B cell (primary cell): ENCODE results near the gene MARCHF10.

ENCODE experiments used
- EZH2 ChIP-seq: IDR thresholded peaks from 2 replicates; pipeline ENCODE4 v1.6.1; 2012; ENCODE audit warnings: borderline replicate concordance, low read depth, mild to moderate bottlenecking, moderate library complexity, low read length; ENCODE audit not compliant: insufficient read depth, poor library complexity, severe bottlenecking
- TF ChIP-seq, protein P1 (sequence below): fragments of 200-600 bp; IDR thresholded peaks from one replicate; pipeline ENCODE4 v1.8.0; 2022; ENCODE audit warnings: antibody characterized with exemption, mild to moderate bottlenecking

DNA sequence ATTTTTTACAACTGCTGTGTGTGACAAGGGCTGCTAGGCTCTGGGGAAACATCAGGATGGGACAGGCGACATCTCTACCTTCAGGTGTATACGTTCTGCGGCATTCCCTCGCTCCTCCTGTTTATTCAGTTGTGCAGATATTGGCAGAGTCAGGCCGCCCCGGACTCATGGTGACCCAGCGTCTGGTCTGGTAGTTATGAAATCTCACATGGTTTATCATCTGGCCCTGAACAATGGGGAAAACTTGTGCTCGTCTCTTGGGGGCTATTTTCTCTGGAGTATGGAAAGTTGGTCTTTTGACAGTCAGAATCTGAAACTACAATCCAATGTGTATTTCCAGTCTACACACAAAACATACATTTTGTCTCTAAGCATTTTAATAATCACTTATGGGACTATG lies 3.3 kb downstream of the MARCHF10 start:
- TF ChIP-seq, protein P1, sequence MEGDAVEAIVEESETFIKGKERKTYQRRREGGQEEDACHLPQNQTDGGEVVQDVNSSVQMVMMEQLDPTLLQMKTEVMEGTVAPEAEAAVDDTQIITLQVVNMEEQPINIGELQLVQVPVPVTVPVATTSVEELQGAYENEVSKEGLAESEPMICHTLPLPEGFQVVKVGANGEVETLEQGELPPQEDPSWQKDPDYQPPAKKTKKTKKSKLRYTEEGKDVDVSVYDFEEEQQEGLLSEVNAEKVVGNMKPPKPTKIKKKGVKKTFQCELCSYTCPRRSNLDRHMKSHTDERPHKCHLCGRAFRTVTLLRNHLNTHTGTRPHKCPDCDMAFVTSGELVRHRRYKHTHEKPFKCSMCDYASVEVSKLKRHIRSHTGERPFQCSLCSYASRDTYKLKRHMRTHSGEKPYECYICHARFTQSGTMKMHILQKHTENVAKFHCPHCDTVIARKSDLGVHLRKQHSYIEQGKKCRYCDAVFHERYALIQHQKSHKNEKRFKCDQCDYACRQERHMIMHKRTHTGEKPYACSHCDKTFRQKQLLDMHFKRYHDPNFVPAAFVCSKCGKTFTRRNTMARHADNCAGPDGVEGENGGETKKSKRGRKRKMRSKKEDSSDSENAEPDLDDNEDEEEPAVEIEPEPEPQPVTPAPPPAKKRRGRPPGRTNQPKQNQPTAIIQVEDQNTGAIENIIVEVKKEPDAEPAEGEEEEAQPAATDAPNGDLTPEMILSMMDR: no peak
- no peak for TF ChIP-seq EZH2
